NCI-H2196 (cell line): ENCODE measurements around the gene EBP.
"Not testable (repeated sequence)": the region's sequence is repeated elsewhere in the genome, so short reads cannot be mapped to it uniquely, and the experiment has no call there.

ENCODE experiments used
- DNase-seq: peaks from one replicate; lab custom pipeline; 2025; ENCODE audit not compliant: unreplicated experiment; lab: John Stamatoyannopoulos, UW

Gene EBP

DNA sequence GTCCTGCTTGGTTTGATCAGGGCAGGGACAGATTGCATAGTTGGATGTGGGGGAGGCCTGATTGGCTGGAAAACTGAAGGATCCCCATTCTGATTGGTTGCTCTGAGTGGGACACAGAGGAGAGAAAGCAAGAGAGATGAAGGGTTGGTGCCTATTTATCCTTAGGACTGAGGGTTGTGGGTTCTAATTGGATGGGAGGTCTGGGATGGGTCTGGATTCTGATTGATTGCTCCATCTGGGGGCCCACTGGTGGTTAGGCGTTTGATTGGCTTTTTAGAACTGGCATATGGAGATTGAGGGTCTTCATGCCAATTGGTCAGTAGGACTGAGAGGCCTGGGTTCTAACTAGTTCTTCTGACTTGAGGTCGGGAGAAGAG is 644 bp upstream of the EBP start:
- no peak for DNase-seq

GRCh38 chrX:48522291-48522690 is 683 bp downstream of the EBP start:
- DNase-seq = no peak

- DNase-seq = no peak
These were observed 2.1 kb downstream of the EBP start for GRCh38 chrX:48523682-48524081.

DNA sequence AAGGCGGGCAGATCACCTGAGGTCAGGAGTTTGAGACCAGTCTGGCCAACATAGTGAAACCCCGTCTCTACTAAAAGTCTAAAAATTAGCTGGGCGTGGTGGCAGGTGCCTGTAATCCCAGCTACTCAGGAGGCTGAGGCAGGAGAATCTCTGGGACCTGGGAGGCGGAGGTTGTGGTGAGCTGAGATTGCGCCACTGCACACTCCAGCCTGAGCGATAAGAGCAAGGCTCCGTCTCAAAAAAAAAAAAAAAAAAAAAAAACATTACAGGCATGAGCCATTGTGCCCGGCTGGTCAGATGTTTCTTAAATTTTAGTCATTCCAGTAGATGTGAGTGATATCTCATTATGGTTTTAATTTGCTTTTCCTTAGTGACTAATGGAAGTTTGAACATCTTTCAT is 4.2 kb downstream of the EBP start:
- not testable (repeated sequence) for DNase-seq

DNA sequence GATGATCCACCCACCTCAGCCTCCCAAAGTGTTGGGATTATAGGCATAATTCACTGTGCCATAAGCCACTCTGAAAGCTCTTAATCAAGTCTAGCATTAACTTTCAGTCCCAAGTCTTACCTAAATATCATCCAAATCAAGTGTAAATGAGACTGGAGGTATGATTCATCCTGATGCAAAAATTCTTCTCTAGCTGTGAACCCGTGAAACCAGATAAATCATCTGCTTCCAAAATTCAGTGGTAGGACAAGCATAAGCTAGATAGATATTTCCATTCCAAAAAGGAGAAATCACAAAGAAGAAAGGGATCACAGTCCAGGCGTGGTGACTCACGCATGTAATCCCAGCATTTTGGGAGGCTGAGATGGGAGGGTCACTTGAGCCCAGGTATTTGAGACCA is 9.1 kb downstream of the EBP start:
- DNase-seq = no peak

- no peak for DNase-seq
These were observed 9.9 kb downstream of the EBP start for GRCh38 chrX:48531358-48531959.

- no peak for DNase-seq
These were observed 10.6 kb downstream of the EBP start for GRCh38 chrX:48532161-48532560.

GRCh38 chrX:48533165-48533564 is 11.6 kb downstream of the EBP start:
- no peak for DNase-seq

- DNase-seq = no peak
These were observed 17.2 kb downstream of the EBP start for GRCh38 chrX:48538641-48539344.

DNA sequence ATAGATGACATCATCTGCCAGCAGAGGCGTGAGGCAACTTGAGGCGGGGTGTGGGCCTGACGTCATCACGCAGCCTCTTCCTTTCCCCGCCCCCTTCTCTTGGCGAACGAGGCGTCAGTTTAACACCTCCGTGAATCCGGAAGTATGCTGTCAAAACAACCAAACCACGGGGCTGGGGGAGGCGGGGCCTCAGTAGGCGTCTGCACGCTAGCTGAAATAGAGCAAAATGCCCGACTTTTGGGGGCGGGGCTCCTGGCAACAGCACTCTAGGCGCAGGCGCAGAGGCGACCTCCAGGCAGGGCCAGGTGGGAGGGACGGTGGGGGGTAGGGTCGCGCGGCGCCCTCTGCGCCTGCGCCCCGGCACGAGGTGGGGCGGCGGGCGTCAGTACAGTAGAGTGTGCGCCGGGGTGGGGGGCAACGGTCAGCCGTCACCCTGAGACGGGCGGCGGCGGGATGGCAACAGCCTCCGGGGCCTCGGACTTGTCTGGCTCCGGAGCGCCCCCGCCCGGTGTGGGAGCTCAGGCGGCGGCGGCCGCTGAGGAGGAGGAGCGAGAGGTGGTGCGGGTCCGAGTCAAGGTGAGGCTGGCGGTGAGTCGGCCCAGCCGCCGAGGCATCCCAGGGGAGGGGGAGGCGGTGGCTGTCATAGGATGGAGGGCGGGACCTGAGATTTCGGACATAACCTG is 17.9 kb downstream of the EBP start, which contains the start of gene TBC1D25:
TSS of gene TBC1D25 (plus strand) at position 370 of the 683 bp plus-strand sequence. CDS start at position 454, 84 bp downstream.
- peak; percentile 93 for DNase-seq

GRCh38 chrX:48540028-48540375 is 18.4 kb downstream of the EBP start:
- DNase-seq = no peak

GRCh38 chrX:48540480-48540879 is 18.9 kb downstream of the EBP start:
- no peak for DNase-seq

- no peak for DNase-seq
These were observed 19.7 kb downstream of the EBP start for GRCh38 chrX:48541140-48541814.

DNA sequence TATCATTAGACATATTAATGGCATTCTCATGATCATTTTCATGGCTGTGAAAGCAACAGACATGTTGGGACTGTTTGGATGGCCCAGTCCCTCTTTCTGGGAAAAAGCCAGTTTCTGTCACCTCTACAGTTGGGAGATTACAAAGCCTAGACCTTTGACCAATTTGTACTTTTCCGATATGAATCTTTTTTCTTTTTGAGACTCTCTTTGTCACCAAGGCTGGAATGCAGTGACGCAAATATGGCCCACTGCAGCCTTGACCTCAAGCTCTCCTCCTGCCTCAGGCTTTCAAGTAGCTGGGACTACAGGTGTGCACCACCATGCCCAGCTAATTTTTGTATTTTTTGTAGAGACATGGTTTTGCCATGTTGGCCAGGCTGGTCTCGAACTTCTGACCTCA is 27.3 kb downstream of the EBP start:
- DNase-seq = no peak

DNA sequence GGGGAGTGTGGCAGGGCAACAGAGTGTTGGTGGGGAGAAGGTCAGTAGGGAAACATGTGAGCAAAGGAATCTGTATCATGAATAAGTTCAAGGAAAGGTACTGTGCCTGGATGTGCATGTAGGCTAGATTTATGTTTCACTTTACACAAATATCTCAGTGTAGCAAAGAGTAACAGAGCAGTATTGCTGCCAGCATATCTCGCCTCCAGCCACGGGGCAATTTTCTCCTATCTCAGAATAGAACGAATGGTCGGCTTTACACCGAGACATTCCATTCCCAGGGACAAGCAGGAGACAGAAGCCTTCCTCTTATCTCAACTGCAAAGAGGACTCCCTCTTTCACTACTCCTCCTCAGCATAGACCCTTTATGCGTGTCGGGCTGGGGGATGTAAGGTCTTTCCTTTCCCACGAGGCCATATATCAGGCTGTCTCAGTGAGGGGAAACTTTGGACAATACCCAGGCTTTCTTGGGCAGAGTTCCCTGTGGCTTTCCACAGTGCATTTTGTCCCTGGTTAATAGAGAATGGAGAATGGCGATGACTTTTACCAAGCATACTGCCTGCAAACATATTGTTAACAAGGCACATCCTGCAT is 34.2 kb downstream of the EBP start:
- DNase-seq = not testable (repeated sequence)

GRCh38 chrX:48558271-48558670 is 36.7 kb downstream of the EBP start:
- DNase-seq = no peak

GRCh38 chrX:48559636-48560035 is 38.0 kb downstream of the EBP start:
- DNase-seq = no peak

GRCh38 chrX:48560056-48560455 is 38.4 kb downstream of the EBP start:
- DNase-seq = no peak

DNA sequence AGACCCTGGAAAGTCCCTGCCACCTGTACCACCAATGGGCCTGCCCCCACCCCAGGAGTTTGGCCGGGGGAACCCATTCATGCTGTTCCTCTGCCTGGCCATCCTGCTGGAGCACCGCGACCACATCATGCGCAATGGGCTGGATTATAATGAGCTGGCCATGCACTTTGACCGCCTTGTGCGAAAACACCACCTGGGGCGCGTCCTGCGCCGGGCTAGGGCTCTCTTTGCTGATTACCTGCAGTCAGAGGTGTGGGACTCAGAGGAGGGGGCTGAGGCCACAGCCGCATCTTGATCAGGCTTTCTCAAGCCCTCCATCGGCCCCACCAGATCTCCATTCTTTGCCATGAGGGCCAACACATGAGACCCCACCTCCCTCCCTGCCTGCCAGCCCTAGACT is 39.1 kb downstream of the EBP start:
- DNase-seq = no peak

GRCh38 chrX:48569958-48570357 is 48.4 kb downstream of the EBP start:
- no peak for DNase-seq

DNA sequence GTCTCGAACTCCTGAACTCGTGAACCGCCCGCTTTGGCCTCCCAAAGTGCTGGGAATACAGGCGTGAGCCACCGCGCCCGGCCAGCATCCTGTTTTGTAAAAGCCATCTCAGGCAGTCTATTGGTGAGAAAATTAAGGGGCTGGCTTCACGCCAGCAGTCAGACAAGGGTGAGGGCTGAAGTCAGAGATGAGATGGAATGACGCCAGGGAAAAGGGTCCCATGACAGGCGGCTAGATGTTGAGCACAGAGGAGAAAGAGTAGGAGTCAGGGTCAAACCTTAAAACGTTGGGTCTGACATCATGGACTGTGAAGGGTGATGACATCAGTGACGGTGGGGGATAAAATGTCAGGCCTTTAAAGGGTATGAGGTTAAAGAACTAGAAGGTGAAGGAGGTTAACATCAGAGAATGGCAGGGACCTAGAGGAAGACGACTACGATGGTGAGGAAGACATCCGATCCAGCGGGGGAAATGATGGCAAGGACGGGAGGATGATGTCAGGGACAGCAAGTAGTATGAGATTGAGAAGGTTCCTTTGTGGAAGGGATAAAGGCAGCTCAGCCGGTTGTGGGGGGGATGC is 52.2 kb downstream of the EBP start:
- DNase-seq = peak; percentile 57
